Neuron (in vitro differentiated cells): ENCODE data around the gene MRPS18A.
A peak's percentile ranks its signal among the peaks of the same experiment; 100 is the strongest.
"Not testable (repeated sequence)": the region's sequence is repeated elsewhere in the genome, so short reads cannot be mapped to it uniquely, and the experiment has no call there.

Experiments used
- H2AFZ ChIP-seq: one replicate; pipeline ENCODE4 v1.6.1; 2013; ENCODE audit warnings: low read depth, mild to moderate bottlenecking, inconsistent platforms, low read length, moderate library complexity
- H3K27me3 ChIP-seq: one replicate; pipeline ENCODE4 v1.6.1; 2013; ENCODE audit warnings: low read length; ENCODE audit not compliant: insufficient read depth
- H3K36me3 ChIP-seq: one replicate; pipeline ENCODE4 v1.6.1; 2013; ENCODE audit warnings: low read length; ENCODE audit not compliant: insufficient read depth
- H3K4me1 ChIP-seq: one replicate; pipeline ENCODE4 v1.6.1; 2013; ENCODE audit warnings: low read length; ENCODE audit not compliant: insufficient read depth
- H3K4me3 ChIP-seq: 2 replicates; pipeline ENCODE4 v1.5.1; 2013; ENCODE audit warnings: mild to moderate bottlenecking, low read length, moderate library complexity
- H3K9me3 ChIP-seq: one replicate; pipeline ENCODE4 v1.6.1; 2013; ENCODE audit warnings: low read length

Gene MRPS18A

DNA sequence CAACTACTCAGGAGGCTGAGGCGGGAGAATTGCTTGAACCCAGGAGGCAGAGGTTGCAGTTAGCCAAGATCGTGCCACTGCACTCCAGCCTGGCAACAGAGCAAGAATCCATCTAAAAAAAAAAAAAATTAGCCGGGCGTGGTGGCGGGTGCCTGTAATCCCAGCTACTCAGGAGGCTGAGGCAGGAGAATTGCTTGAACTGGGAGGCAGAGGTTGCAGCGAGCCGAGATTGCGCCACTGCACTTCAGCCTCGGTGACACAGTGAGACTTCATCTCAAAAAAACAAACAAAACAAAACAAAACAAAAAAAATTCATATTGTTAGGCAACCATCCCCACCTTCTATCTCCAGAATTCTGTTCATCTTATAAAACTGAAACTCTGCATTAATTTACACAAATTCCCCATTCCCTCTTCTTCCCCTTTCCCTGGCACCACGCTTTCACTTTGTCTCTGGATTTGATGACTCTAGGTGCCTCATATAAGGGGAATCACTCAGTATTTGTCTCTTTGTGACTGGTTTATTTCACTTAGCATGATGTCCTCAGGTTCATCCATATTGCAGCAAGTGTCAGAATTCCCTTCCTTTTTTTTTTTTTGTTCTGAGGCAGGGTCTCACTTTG is 13.5 kb upstream of the MRPS18A start:
- H3K4me1 ChIP-seq = peaks cover 39% of the 10 kb centered on the region
- not testable (repeated sequence) for H3K36me3 ChIP-seq, H3K27me3 ChIP-seq, H3K9me3 ChIP-seq, H2AFZ ChIP-seq, H3K4me3 ChIP-seq

DNA sequence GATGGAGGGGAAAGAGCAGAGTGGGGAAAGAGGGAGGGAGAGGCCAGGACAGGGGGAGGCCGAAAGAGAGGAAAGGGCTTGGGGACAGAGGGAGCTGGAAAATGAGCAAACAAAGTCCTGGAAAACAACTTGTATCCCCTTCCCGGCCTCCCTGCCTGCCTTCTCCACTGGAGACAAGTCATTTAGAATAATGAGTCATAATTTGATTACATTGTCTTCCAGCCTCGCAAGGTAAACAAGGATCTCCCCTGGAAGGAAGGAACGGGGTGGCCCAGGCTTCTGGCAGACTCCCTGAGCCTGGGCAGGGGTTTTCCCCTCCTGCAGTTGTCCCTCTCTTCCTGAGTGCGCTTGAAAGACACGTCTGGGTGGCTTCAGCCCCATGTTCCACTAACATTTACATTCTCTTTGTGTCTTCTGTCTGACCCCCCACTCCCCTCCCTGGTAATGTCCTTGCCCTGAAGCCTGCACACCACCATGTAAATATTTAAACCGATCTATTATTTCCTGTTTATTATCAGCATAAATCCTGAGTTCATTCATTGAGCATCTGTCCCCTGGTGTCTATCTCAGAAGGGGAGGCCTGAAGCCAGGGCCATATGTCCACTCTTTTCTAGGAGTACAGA is 12.1 kb upstream of the MRPS18A start:
- H3K27me3 ChIP-seq = no peaks in the 10 kb centered on the region
- no peaks in the 10 kb centered on the region for H3K36me3 ChIP-seq
- H3K9me3 ChIP-seq = no peaks in the 10 kb centered on the region
- peaks cover 47% of the 10 kb centered on the region for H3K4me1 ChIP-seq
- H2AFZ ChIP-seq = no peak overlapping the region
- H3K4me3 ChIP-seq = no peak overlapping the region

DNA sequence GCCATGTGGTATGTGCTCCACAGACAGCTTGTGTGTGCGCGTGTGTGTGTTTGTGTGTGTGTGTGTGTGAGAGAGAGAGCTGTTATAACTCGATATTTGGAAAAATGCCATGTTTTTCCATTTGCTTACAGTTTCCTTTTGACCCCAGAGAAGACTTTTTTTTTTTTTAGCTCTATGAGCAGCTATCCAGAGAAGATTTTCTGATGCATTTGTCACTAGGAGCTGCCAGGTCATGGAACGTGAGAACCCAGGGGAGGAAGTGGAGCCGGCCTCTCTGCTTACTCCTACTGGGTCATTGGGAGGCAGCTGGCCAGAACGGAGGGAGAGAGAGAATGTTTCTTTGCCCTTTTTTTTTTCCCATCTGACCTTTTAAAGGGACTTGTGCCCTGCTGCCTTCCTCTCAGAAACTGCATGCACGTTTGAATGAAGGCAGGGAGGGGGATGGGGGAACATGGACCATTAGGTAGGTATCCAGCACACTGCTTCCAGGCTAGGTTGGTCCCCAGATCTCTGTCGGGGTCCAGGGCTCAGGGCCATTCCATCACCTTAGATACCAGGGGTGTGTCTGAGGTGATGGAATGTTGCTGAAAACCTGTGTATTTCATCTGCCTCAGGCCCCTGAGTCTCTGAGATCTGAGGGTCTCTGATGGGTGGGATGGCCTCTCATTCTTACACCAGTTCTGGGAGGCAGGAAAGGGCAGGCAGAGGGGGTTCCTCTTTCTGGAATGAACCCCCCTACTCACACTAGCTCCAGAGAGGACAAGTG is 11.2 kb upstream of the MRPS18A start:
- Histone ChIP-seq H2AFZ (no peak overlapping the region), H3K27me3 (no peaks in the 10 kb centered on the region), H3K4me3 (no peak overlapping the region), H3K9me3 (no peaks in the 10 kb centered on the region), H3K36me3 (no peaks in the 10 kb centered on the region), H3K4me1 (peaks cover 51% of the 10 kb centered on the region)

DNA sequence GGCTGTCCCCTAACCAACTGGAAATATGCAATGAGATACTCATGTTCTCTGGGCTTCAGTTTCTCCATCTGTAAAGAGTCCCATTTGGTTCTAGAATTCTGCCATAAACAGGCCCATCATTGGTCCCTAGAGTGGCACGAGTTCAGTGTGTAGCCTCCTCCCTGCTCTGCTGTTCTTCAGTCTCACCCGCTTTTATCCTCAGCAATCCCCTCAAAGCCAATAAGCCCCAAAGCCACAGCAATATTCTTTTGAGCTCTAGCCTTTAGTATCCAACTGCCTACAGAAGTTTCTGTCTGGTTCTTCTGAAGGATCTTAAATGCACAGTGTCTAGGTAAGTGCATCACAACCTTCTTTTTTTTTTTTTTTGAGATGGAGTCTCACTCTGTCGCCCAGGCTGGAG is 9.8 kb upstream of the MRPS18A start:
- H3K4me1 ChIP-seq = peaks cover 42% of the 10 kb centered on the region
- no peaks in the 10 kb centered on the region for H3K9me3 ChIP-seq
- no peak overlapping the region for H2AFZ ChIP-seq
- H3K27me3 ChIP-seq = no peaks in the 10 kb centered on the region
- H3K4me3 ChIP-seq = no peak overlapping the region
- no peaks in the 10 kb centered on the region for H3K36me3 ChIP-seq

DNA sequence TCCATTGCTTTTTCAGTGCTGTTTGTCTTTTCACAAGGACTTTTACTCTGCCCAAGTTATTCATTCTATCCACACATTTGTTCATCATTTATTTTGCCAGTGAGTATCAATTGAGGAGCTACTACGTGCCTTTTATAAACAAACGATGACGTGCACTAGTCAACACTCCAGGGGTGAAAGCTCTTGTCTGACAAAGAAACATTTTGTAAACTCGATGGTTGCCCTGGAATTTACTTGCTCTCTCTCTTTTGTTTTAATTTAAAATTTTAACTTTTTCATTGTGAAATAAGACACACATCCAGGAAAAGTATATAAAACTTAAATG is 8.3 kb upstream of the MRPS18A start:
- peaks cover 34% of the 10 kb centered on the region for H3K4me1 ChIP-seq
- no peak overlapping the region for H2AFZ ChIP-seq
- no peak overlapping the region for H3K4me3 ChIP-seq
- no peaks in the 10 kb centered on the region for H3K9me3 ChIP-seq
- H3K36me3 ChIP-seq = no peaks in the 10 kb centered on the region
- no peaks in the 10 kb centered on the region for H3K27me3 ChIP-seq

DNA sequence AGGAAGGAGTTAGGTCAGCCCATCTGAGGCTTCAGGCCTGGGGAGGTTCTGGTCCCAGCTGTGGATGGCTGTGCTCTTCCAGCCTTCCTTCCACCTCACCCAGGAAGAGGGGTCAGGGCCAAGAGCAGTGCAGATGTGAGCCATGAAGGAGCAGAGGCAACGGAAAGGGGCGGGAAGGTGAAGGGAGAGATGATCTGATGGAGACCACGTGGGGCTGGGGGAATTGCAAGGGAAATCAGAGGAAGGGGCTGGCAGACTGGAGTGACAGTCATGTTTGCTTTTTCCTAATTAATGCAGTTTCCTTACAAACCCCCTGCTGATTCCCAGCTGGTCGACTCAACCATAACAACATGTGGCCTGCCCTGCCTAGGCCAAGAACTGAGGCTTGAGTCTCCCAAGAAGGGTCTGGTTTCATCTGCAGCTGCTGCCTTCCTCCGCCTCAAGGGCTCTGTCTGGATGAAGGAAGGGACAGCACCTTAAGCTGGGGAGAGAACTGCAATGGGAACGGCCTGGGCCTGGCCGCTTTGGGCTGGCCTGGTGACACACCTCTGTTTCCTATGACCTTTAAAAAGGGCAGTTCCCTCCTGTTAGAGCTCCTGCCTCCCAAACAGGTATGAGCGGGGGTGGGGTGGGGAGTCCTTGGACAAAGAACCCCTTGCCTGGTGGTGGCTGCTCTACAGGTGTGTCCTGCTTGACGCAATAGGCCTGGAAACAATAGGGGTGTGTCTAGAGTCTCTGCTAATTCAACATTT is 7.8 kb upstream of the MRPS18A start:
- Histone ChIP-seq H2AFZ (no peak overlapping the region), H3K9me3 (no peaks in the 10 kb centered on the region), H3K36me3 (no peaks in the 10 kb centered on the region), H3K4me3 (no peak overlapping the region), H3K27me3 (no peaks in the 10 kb centered on the region), H3K4me1 (peaks cover 34% of the 10 kb centered on the region)

DNA sequence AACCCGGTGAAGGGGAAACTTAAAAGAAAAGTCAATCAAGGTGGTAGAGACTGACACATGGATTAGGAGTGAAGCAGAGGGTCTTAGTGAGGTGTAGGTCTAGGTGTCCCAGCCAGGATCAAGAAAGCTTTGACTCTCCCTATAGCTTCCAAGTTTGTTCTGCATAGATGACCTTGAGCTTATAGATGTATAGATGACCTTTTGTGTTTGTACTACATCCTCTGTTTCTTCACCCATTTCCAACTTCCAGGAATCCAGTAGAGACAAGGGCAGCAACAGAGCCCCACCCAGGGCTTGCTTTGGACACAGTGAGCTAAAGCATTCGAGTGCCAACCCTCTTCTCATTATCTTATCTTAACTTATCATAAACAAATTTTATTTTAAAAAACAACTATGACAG is 1.8 kb upstream of the MRPS18A start:
- Histone ChIP-seq H3K4me3 (no peak overlapping the region), H3K4me1 (peaks cover 18% of the 10 kb centered on the region), H3K9me3 (no peaks in the 10 kb centered on the region), H2AFZ (no peak overlapping the region), H3K27me3 (no peaks in the 10 kb centered on the region), H3K36me3 (no peaks in the 10 kb centered on the region)

DNA sequence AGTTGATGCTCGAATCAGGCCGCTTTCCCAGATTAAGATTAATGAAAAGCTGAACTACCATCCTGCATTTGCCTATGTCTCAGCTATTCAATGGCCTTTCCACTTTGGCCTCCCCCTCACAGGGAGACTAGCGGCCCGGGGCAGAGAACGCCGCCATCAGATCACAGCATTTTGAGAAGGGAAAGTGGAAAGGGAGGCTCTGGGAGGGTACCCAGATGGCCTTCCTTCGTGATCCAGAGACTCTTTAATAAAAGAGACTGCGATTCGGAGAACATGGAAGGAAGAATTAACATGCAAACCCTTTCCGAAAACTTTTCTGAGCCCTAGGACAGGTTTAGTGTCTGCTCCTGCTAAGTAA is 533 bp downstream of the MRPS18A start:
- Histone ChIP-seq H2AFZ (peak overlapping the region; percentile 64), H3K36me3 (peaks cover 12% of the 10 kb centered on the region), H3K4me3 (peak overlapping the region; percentile 94), H3K27me3 (no peaks in the 10 kb centered on the region), H3K4me1 (peaks cover 17% of the 10 kb centered on the region), H3K9me3 (no peaks in the 10 kb centered on the region)

DNA sequence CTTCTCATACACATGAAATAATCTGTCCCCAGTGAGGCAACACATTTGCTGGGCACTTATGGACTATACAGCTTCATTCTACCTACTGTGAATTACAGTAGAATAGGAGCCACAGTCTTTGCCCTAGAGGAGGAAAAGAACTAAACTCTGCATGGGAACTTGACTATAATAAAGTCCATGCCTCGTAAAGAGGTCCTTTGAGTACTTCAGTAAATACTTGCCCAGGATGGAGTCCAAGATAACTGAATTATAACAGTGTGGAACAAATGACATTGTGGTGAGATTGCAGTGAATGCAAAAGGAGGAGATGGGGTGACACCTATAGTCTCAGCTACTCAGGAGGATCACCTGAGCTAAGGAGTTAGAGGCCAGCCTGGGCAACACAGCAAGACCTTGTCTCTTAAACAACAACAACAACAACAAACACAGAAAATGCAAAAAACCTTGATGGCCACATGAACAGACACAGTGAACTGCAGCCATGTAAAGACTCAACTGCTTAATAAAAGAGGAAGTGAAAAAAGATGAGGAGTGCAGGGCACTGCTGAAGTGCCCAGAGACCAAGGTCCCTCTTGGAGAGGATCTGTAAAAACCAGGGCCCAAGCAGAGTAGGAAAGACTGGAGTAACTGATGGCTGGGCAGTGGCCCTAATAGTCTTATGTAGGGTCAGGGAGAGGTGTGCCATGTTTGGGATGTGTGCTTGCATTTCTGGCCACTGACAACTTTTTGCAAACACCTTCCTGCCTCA is 3.7 kb downstream of the MRPS18A start:
- peaks cover 30% of the 10 kb centered on the region for H3K36me3 ChIP-seq
- no peak overlapping the region for H3K4me3 ChIP-seq

DNA sequence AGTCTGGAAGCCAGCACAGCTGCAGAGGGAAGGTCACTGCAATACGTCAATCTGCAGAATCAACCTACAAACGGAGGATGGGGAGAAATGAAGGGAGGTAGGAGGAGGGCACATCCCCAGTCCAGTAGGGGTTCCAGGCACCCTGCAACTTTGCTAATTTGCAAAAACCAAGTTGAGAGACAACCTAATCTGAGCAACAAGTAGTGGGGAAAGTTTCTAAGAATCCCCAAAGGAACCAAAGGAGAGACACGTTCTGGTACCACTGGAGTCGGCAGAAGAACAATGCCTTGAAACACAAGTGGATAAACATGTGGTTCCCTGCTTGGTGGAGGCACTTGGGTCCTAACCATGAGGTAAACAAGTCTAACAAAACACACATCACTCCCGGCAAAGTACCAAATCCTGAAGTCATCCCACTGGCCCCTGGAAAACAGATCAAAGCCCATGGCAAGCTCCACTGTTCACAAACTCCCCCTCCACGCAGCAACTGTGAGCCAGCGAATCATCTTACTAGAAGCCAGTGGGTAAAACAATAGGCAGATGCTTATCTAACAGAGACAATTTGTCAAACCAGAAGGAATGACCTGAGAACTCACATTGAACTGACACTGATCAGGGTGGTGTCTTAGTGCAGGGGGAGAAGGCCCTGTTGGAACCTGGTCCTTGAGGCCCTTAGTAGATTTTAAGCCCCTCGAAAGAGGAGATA is 4.7 kb downstream of the MRPS18A start:
- Histone ChIP-seq H3K4me3 (no peak overlapping the region), H2AFZ (no peak overlapping the region), H3K27me3 (no peaks in the 10 kb centered on the region), H3K9me3 (no peaks in the 10 kb centered on the region), H3K4me1 (peaks cover 13% of the 10 kb centered on the region), H3K36me3 (peaks cover 40% of the 10 kb centered on the region)

More for the DNA sequence above, 3.7 kb downstream of the MRPS18A start:
- Histone ChIP-seq H3K4me1 (peaks cover 17% of the 10 kb centered on the region), H3K9me3 (no peaks in the 10 kb centered on the region), H3K27me3 (no peaks in the 10 kb centered on the region), H2AFZ (no peak overlapping the region)

DNA sequence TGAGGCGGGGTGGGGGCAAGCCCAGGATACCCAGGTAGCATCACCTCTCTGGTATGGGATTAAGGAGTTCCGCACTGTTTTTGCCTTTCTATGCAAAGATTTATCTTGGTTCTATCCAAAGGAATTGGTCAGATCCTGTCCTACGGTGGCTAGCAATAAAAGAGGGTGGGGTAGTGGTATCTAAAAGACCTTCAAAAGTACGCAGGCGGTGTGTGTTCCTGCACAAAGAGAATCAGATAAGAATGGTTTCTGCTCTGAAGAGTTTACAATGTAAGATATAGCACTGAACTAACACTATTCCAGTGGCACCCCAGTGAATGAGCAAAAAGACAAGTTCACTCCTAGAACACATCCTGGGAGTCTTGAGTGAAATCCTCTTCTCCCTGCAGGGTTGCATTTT is 6.3 kb downstream of the MRPS18A start:
- Histone ChIP-seq H3K9me3 (no peaks in the 10 kb centered on the region), H2AFZ (no peak overlapping the region), H3K36me3 (peaks cover 55% of the 10 kb centered on the region)

More for the DNA sequence above, 6.3 kb downstream of the MRPS18A start:
- Histone ChIP-seq H3K27me3 (no peaks in the 10 kb centered on the region), H3K4me1 (peaks cover 6% of the 10 kb centered on the region), H3K4me3 (no peak overlapping the region)
